WTC11 (cell line): ENCODE measurements around the gene IPO11. TPM values are rescaled to one million over a fixed set of nuclear protein-coding genes. Genes with fewer than 3 reads are reported as not detected.

ENCODE experiments used
- ATAC-seq: fragments of 200-7000 bp; cut with Tn5 transposase; 2 replicates; pipeline ENCODE4 v1.10.0; 2021; ENCODE audit warnings: mild to moderate bottlenecking, moderate library complexity
- CTCF ChIA-PET: fragments of 300-600 bp; sonication (Branson Sonifier 250); formaldehyde crosslinking; loops from one replicate; lab custom pipeline; 2021; ENCODE audit warnings: antibody characterized with exemption; lab: Charles Lee
- POLR2A ChIA-PET: fragments of 350-600 bp; sonication (Branson Sonifier 250); formaldehyde crosslinking; loops from one replicate; lab custom pipeline; 2021; ENCODE audit warnings: antibody characterized with exemption; lab: Charles Lee
- DNase-seq: peaks from one replicate; pipeline ENCODE4 v3.0.0; 2021; ENCODE audit warnings: low spot score
- H3K27ac Mint-ChIP-seq: 2 replicates; pipeline ENCODE4 v1.8.0; 2021; ENCODE audit warnings: mixed read lengths
- H3K27me3 Mint-ChIP-seq: 2 replicates; pipeline ENCODE4 v1.8.0; 2021; ENCODE audit warnings: low read depth, mild to moderate bottlenecking, moderate library complexity, mixed read lengths
- H3K36me3 Mint-ChIP-seq: 2 replicates; pipeline ENCODE4 v1.8.0; 2021; ENCODE audit warnings: mixed read lengths
- H3K4me1 Mint-ChIP-seq: 2 replicates; pipeline ENCODE4 v1.8.0; 2022; ENCODE audit warnings: mixed read lengths
- H3K4me3 Mint-ChIP-seq: 2 replicates; pipeline ENCODE4 v1.8.0; 2021; ENCODE audit warnings: mild to moderate bottlenecking, moderate library complexity, mixed read lengths
- H3K9me3 Mint-ChIP-seq: 2 replicates; pipeline ENCODE4 v1.8.0; 2021; ENCODE audit warnings: mixed read lengths
- AR ChIP-seq: fragments of 250-450 bp; sonication (Bioruptor Pico); IDR thresholded peaks from 2 replicates; pipeline ENCODE4 v1.9.0; 2021; ENCODE audit warnings: mild to moderate bottlenecking
- ATF6 ChIP-seq: sonication (generic); formaldehyde crosslinking; IDR thresholded peaks from 2 replicates; pipeline ENCODE4 v1.8.1; 2023; ENCODE audit warnings: mild to moderate bottlenecking, missing genetic modification reagents
- CDX4 ChIP-seq: fragments of 250-450 bp; sonication (Bioruptor Pico); IDR thresholded peaks from 2 replicates; pipeline ENCODE4 v1.9.0; 2021; ENCODE audit warnings: moderate library complexity, mild to moderate bottlenecking, inconsistent platforms, borderline replicate concordance
- E2F1 ChIP-seq: sonication (generic); formaldehyde crosslinking; IDR thresholded peaks from 2 replicates; pipeline ENCODE4 v1.8.0; 2022; ENCODE audit warnings: mild to moderate bottlenecking, missing genetic modification reagents
- ESRRA ChIP-seq: sonication (generic); formaldehyde crosslinking; IDR thresholded peaks from 2 replicates; pipeline ENCODE4 v1.8.1; 2022; ENCODE audit warnings: mild to moderate bottlenecking, missing genetic modification reagents, borderline replicate concordance
- JAZF1 ChIP-seq: fragments of 250-450 bp; sonication (Bioruptor Pico); IDR thresholded peaks from 2 replicates; pipeline ENCODE4 v1.9.0; 2021; ENCODE audit warnings: moderate library complexity, mild to moderate bottlenecking, inconsistent platforms
- MAX ChIP-seq: sonication (generic); formaldehyde crosslinking; IDR thresholded peaks from 2 replicates; pipeline ENCODE4 v1.8.0; 2022; ENCODE audit warnings: mild to moderate bottlenecking, missing genetic modification reagents
- NR3C1 ChIP-seq: sonication (generic); formaldehyde crosslinking; conservative IDR thresholded peaks from 2 replicates; pipeline ENCODE4 v1.8.1; 2023; ENCODE audit warnings: low read depth, mild to moderate bottlenecking, missing genetic modification reagents
- RORB ChIP-seq: fragments of 250-450 bp; sonication (Bioruptor Pico); IDR thresholded peaks from 2 replicates; pipeline ENCODE4 v1.9.0; 2021; ENCODE audit warnings: mild to moderate bottlenecking
- SMAD3 ChIP-seq: sonication (generic); formaldehyde crosslinking; IDR thresholded peaks from 2 replicates; pipeline ENCODE4 v1.8.0; 2022; ENCODE audit warnings: missing genetic modification reagents, mild to moderate bottlenecking, borderline replicate concordance
- SMAD4 ChIP-seq: sonication (generic); formaldehyde crosslinking; IDR thresholded peaks from 2 replicates; pipeline ENCODE4 v1.8.0; 2022; ENCODE audit warnings: mild to moderate bottlenecking, missing genetic modification reagents
- TEAD1 ChIP-seq: sonication (generic); formaldehyde crosslinking; IDR thresholded peaks from 2 replicates; pipeline ENCODE4 v1.8.0; 2022; ENCODE audit warnings: mild to moderate bottlenecking, missing genetic modification reagents
- TP53 ChIP-seq: sonication (generic); formaldehyde crosslinking; IDR thresholded peaks from 2 replicates; pipeline ENCODE4 v1.8.1; 2023; ENCODE audit warnings: mild to moderate bottlenecking, missing genetic modification reagents
- ZBTB43 ChIP-seq: sonication (generic); formaldehyde crosslinking; IDR thresholded peaks from 2 replicates; pipeline ENCODE4 v1.8.1; 2023; ENCODE audit warnings: mild to moderate bottlenecking, missing genetic modification reagents
- ZNF121 ChIP-seq: sonication (generic); formaldehyde crosslinking; IDR thresholded peaks from 2 replicates; pipeline ENCODE4 v1.8.0; 2023; ENCODE audit warnings: missing genetic modification reagents
- ZNF263 ChIP-seq: sonication (generic); formaldehyde crosslinking; IDR thresholded peaks from 2 replicates; pipeline ENCODE4 v1.8.1; 2022; ENCODE audit warnings: low read depth, mild to moderate bottlenecking, moderate library complexity, missing genetic modification reagents
- ZNF396 ChIP-seq: fragments of 250-450 bp; sonication (Bioruptor Pico); IDR thresholded peaks from 2 replicates; pipeline ENCODE4 v1.8.0; 2021; ENCODE audit warnings: mild to moderate bottlenecking, moderate library complexity, borderline replicate concordance
- ZNF425 ChIP-seq: fragments of 250-450 bp; sonication (Bioruptor Pico); conservative IDR thresholded peaks from 2 replicates; pipeline ENCODE4 v1.9.0; 2021; ENCODE audit warnings: mild to moderate bottlenecking
- ZNF512 ChIP-seq: sonication (generic); formaldehyde crosslinking; IDR thresholded peaks from 2 replicates; pipeline ENCODE4 v1.8.1; 2022; ENCODE audit warnings: missing genetic modification reagents, borderline replicate concordance
- ZSCAN18 ChIP-seq: fragments of 250-450 bp; sonication (Bioruptor Pico); IDR thresholded peaks from 2 replicates; pipeline ENCODE4 v2.1.2; 2022; ENCODE audit warnings: mild to moderate bottlenecking, moderate library complexity
- total RNA-seq: library from RNA; stranded (reverse); gene quantifications from 3 replicates; pipeline ENCODE4 v1.2.3, GENCODE V29; 2021

The IPO11 gene
- total RNA-seq, 1 experiment from 2014 or later, result 61.9 TPM

GRCh38 chr5:62448528-62448927 is 36.0 kb downstream of the IPO11 start:
- H3K36me3 Mint-ChIP-seq, result peaks cover 19% of the 10 kb centered on the region
- H3K27me3 Mint-ChIP-seq, result no peaks in the 10 kb centered on the region
- TF ChIP-seq ZNF121 (CRISPR knock-in tag) (peak; percentile 66), ZNF512 (CRISPR knock-in tag) (no peak), ZSCAN18 (no peak), NR3C1 (no peak), AR (CRISPR knock-in tag) (no peak)
- no peak for ATAC-seq
- no peaks in the 10 kb centered on the region for H3K9me3 Mint-ChIP-seq
- ChIA-PET CTCF (no interaction called here), POLR2A (no interaction called here)
- no peak for DNase-seq
- no peaks in the 10 kb centered on the region for H3K4me1 Mint-ChIP-seq
- H3K27ac Mint-ChIP-seq, result no peak overlapping the region
- no peak overlapping the region for H3K4me3 Mint-ChIP-seq

GRCh38 chr5:62450259-62450658 is 37.7 kb downstream of the IPO11 start:
- ATAC-seq, result no peak
- Mint-ChIP-seq H3K9me3 (no peaks in the 10 kb centered on the region), H3K4me3 (no peak overlapping the region), H3K36me3 (peaks cover 19% of the 10 kb centered on the region), H3K27ac (no peak overlapping the region), H3K27me3 (no peaks in the 10 kb centered on the region), H3K4me1 (no peaks in the 10 kb centered on the region)
- DNase-seq, result no peak
- CTCF ChIA-PET, result interaction anchor here (1.4 kb wide), 1 partner anchor 10 kb away, joined by 8 read pairs; no protein-coding TSS in a partner anchor
- POLR2A ChIA-PET, result no interaction called here
- TF ChIP-seq ESRRA (CRISPR knock-in tag) (no peak), MAX (no peak), ZNF263 (CRISPR knock-in tag) (no peak), SMAD4 (CRISPR knock-in tag) (no peak), TP53 (CRISPR knock-in tag) (no peak), RORB (CRISPR knock-in tag) (no peak), E2F1 (CRISPR knock-in tag) (no peak), CDX4 (CRISPR knock-in tag) (no peak), ZNF396 (no peak), ATF6 (CRISPR knock-in tag) (no peak), SMAD3 (no peak), ZBTB43 (CRISPR knock-in tag) (no peak), JAZF1 (CRISPR knock-in tag) (no peak), ZNF425 (no peak), TEAD1 (CRISPR knock-in tag) (no peak)
